ENCODE measurements around the gene SPANXN1.
"Not testable (repeated sequence)": the region's sequence is repeated elsewhere in the genome, so short reads cannot be mapped to it uniquely, and the experiment has no call there.

SPANXN1 gene, protein sequence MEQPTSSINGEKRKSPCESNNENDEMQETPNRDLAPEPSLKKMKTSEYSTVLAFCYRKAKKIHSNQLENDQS

GRCh38 chrX:145247203-145247602, at the start of gene SPANXN1:
Gene SPANXN1, plus strand, starts transcription at chrX:145247503. Its CDS starts 84 bp downstream, at chrX:145247587.
- not testable (repeated sequence) for DNase-seq

DNA sequence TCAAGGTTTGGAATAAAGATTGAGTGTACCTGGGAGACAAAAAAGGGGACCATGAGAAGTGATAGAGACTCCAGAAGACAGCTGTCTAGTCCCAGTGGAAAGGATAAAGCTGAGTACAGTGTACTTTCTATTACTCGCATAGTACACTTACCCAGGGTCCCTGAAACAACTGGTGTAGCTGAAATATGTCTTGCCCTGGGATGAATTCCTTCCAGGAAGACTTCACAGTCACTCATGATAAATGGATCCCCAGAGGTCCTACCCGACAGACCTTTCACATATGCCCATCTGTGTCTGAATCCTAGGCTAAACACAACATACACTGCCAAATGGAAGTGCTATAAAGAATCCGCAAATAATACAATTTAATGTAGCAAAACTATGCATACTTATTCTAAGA, 48.2 kb upstream of the SPANXN1 start:
- DNase-seq, result no peak

- DNase-seq, result no peak
Measured at GRCh38 chrX:145213504-145213903, 33.8 kb upstream of the SPANXN1 start.

GRCh38 chrX:145292218-145292617, 44.9 kb downstream of the SPANXN1 start:
- DNase-seq, result no peak
